GM19395 (cell line): ENCODE data around the gene OR4K14.
"Not testable (repeated sequence)": the region's sequence is repeated elsewhere in the genome, so short reads cannot be mapped to it uniquely, and the experiment has no call there.

Experiments
- ATAC-seq: cut with Tn5 transposase; IDR thresholded peaks from one replicate; pipeline ENCODE4 v1.9.1; 2021; ENCODE audit warnings: mild to moderate bottlenecking, moderate library complexity; ENCODE audit not compliant: unreplicated experiment

Gene OR4K14, protein sequence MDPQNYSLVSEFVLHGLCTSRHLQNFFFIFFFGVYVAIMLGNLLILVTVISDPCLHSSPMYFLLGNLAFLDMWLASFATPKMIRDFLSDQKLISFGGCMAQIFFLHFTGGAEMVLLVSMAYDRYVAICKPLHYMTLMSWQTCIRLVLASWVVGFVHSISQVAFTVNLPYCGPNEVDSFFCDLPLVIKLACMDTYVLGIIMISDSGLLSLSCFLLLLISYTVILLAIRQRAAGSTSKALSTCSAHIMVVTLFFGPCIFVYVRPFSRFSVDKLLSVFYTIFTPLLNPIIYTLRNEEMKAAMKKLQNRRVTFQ

DNA sequence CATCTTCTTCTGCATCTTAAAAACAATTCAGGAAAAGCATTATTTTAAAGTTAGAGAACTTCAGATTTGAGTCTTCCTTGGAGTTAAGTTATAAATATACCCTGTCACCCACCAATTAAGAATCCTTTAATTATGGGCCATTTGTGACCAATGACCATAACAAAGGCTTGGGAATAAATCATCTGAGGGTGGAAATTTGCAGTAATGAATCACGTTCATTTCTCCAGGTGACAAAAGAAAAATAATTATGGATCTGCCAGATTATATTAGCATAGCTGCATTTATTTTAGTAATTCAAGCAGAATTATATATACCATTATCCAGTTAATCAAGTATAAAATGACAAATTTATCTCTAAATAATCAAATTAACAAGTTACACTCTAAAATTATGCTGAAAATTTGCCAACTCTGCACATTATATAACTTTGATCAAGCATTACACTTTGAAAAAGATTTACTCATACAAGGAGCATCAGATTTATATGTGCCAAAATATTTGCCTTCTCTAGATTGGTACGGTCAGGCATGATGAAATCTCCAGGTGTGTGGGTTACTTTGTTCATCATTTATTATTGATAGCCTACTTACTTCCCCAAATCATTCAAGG, at the start of gene OR4K14:
Gene OR4K14 (minus strand): TSS at position 51 of the 609 bp plus-strand sequence. CDS start 4,114 bp downstream, outside the sequence.
- no peak for ATAC-seq

DNA sequence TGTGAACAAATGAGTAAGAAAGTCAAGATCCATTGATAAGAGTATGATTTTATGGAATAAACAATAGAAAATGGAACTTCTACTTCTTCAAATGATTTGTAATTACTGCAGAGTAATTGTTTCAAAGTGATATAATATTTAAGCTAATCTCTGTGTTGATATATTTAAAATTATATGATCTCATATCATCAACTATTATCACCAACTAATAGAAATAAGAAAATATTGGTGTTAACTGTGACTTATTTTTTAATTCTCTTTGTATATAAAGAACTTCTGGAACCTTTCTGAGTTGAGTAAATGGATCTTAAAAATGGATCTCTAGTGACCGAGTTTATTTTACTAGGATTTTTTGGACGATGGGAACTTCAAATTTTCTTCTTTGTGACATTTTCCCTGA, 40.6 kb upstream of the OR4K14 start, which contains the start of gene OR4L1:
Gene OR4L1 (plus strand): TSS at position 301 of the 400 bp plus-strand sequence. CDS start 0 bp downstream, at position 301.
- no peak for ATAC-seq

DNA sequence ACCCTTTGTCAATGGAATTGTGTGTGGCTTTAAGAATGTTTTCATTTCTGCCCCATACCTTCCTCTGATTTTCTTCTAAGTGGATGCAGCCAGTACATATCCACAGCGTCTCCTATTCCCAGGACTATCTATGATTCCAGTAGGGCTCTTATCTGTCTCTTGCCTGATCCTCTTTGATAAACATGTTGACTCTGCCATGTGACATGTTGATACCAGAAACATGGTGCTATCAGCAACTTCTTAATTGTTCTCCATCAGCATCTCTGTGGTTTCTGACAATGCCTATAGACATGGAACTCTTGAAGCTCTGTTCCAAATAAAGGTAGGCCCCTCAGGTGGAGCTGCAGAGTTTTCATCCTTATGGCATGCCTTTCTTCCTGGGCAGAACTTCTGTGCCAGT, 29.1 kb upstream of the OR4K14 start:
- no peak for ATAC-seq

DNA sequence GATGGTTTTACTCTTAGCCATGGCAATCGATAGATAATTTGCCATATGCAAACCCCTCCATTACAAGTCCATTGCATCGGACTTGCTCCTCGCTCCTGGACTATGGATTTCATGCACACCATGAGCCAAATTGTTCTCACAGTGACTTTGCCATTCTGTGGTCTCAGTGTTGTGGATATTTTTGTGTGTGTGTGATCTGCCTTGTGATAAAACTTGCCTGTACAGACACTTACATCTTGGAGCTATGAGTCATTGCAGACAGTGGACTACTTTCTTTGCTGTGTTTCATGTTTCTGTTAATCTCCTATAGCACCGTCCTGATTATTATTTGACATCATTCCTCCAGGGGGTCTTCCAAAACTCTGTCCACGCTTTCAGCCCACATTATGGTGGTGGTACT, 25.1 kb upstream of the OR4K14 start:
- no peak for ATAC-seq

DNA sequence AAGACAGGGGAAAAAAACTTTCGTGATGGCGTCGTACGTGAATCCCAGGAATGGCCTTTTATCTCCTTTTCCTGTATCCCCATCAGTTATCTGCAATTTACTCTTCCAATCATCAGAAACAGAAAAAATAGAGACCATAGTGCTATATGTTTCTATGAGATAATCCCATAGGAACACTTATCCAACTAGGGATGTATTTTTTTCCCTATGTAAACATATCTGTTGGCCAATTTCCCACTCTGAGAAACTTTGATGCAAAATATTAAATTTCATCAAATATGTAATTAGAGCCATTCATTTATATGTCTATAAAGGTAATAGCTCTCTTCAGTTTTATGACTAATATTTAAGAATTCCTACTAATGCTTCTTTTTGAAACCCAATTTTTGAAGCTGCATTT, 16.8 kb upstream of the OR4K14 start, which contains the start of gene OR4K13:
Gene OR4K13 (minus strand): TSS at position 101 of the 400 bp plus-strand sequence. CDS start 1,280 bp downstream, outside the sequence.
- ATAC-seq: no peak

DNA sequence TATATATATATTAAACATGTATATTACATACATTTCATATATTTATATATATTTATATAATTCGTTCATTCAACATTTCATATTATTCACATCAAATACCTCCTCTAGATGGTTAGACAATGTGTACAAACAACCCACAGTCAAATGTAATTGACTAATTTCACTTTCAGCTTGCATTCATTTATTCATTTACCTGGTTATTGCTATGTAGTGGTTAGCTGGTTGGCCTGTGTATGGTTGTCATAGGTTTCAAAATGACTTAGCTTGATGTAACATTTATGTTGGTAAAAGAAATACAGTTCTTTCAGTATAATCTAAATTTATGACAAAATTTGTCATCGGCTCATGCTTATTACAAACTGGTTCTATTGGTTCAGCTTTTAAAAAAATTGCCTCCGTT, 16.3 kb upstream of the OR4K14 start:
- ATAC-seq: no peak

DNA sequence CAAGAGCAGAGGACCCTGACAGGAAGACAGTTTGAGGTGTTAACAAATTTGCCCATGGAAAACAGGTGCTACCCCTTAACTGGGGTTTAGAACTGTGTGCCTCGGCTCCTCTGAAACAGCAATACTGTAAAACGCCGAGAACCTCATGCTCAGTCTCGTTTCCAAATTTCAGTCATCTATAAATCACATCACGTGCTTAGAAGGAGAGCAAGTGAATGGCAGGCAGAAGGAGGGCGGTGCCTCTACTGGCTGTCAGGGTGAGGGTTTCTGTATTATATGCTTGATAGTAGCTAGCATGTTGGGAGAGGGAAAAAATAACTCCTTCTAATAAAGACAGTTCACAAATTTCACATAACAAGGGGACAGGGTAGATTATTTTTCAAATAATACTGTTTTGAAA, 12.0 kb upstream of the OR4K14 start:
- ATAC-seq: no peak

DNA sequence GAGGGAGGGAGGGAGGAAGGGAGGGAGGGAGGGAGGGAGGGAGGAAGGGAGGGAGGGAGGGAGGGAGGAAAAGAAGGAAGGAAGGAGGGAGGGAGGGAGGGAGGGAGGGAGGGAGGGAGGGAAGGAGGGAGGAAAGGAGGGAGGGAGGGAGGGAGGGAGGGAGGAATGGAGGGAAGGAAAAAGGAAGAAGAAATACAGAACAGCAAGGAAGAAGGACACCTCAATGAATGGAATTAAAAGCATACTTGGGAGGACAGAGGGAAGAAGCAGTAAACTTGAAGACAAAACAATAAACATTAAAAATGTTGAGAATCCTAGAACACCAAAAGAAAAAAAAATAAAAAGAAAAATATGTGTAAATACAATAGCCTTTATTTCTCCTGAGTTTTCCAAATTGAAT, 11.0 kb downstream of the OR4K14 start:
- no peak for ATAC-seq

DNA sequence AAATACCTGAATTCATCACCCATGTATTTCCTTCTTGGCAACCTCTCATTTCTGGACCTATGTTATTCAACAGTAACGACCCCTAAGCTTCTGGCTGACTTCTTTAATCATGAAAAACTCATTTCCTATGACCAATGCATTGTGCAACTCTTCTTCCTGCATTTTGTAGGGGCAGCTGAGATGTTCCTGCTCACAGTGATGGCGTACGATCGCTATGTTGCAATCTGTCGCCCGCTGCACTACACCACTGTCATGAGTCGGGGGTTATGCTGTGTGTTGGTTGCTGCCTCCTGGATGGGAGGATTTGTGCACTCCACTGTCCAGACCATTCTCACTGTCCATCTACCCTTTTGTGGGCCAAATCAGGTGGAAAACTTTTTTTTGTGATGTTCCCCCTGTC, 16.8 kb downstream of the OR4K14 start:
- ATAC-seq: no peak

DNA sequence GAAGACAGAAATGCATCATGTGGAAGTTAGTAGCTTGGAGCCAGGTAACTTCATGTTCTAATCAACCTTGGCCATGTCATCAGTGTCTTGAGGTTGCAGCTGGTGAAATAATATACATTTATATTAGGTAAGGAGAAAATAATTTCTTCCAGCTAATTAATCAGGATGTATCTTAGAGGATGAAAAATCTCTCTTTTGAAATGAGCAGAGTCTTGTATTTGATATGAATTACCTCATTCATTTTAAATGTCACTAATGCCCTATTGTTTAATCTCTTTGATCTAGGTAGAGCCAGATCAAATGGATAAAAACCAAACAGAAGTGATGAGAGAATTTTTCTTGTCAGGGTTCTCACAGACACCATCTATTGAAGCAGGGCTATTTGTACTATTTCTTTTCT, 17.2 kb downstream of the OR4K14 start, which contains the start of gene OR4Q2:
Gene OR4Q2 (plus strand): TSS at position 301 of the 400 bp plus-strand sequence.
- no peak for ATAC-seq

DNA sequence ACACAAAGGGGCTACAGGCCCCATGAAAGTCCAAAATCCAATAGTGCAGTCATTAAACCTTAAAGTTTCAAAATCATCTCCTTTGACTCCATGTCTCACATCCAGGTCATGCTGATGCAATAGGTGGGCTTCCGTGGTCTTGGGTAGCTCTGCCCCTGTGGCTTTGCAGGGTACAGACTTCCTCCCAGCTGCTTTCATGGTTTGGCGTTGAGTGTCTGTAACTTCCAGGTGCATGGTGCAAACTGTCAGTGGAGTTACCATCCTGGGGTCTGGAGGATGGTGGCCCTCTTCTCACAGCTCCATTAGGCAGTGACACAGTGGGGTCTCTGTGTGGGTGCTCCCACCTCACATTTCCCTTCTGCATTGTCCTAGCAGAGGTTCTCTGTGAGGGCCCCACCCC, 25.7 kb downstream of the OR4K14 start:
- ATAC-seq: no peak

DNA sequence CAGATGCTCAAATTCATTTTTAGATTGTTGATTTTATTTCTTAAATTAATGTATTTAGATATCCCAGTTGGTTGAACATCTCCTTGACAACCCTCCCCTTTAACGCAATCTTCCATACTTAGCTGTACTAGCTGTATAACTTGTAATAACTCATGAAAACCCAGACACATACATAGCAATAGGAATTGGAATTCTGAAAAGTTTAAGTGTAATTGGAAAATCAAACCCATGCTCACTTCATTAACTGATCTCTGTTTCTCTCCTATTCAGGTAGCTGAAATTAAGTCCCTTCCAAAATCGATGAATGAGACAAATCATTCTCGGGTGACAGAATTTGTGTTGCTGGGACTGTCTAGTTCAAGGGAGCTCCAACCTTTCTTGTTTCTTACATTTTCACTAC, 43.8 kb downstream of the OR4K14 start, which contains the start of gene OR4K15:
Gene OR4K15 (plus strand): TSS at position 301 of the 400 bp plus-strand sequence. CDS start 0 bp downstream, at position 301.
- ATAC-seq: no peak

DNA sequence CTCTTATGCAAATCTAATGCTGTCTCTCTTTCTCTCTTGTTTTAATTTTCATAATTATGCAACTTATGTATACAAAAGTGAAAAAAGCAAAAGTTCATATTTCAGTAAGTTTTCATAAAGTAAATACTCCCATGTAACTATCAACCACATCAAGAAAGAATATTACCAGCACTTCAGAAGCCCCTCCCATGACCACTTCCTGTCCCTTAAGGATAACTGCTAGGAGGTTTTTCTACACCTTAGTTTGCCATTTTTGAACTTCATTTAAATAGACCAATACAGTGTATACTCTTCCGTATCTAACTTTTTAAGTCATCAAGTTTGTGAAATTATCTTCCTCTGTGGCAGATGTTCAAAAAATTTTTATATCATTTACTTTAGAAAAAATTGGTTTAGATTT, 44.3 kb downstream of the OR4K14 start:
- no peak for ATAC-seq

DNA sequence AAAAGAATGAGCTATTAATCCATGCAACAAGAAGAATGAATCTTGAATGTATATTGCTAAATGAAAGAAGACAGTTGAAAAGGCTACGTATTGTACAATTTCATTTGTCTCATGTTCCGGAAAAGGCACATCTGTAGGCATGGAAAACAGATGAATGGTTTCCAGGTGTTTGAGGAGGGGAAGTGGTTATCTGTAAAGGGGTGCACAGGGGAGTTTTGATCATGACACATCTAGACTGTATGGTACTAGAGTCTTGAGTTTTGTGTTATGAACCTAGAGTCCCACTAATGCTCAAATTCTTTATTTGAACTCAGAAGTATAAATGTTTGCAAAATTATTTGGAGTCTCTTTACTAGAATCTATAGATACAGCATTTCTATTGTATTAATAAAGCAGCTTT, 49.4 kb downstream of the OR4K14 start:
- ATAC-seq: not testable (repeated sequence)
